ENCODE results near the gene RNF43. TPM values are rescaled to one million over a fixed set of nuclear protein-coding genes. Genes with fewer than 3 reads are reported as not detected.

Gene RNF43
- total and polyA plus RNA-seq, 3 donors from 2014 or later, result 9.7 to 22.7 (median 15.6) TPM

DNA sequence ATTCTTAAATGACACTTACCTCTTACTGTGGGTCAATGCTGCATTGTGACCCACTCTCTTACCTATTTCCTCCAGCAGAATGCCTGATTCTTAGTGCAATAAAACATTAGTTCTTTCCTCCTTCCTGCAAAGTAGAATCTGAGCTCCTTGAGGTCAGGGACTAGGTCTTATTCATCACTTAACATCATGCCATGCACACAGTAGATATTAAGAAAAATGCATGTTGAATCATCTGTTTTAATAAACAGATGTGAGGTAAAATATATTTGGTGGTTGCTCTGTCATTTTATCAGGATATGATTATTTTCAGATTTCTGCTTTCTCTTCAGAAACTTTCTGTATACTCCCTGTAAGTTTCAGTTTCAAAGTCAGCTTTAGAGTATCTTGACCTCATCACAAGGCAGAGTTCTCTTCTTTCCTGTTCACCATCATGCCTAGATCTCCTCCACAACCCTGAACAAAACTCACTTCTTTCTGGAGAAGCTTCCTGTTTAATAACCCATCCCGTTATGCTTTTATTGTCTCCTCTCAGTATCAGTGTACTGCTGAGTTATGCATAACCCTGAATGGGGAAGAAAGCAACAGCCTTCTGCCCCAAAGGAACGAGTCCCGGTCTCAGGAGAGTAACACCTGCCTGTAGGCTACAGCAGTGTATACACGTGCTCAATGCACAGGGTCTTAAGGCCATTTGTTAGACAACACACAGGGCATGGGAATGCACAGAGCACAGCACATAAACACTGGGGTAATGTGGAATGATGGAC lies 35.0 kb downstream of the RNF43 start:
- no peaks in the 10 kb centered on the region for H3K27me3 ChIP-seq
- H3K4me3 ChIP-seq, result no peak overlapping the region
- H3K9me3 ChIP-seq, result no peaks in the 10 kb centered on the region
- no peaks in the 10 kb centered on the region for H3K36me3 ChIP-seq (ENCODE audit: low read depth, missing control alignments)
- intact Hi-C loops (cut with DNase I; ENCODE audit: low total_unique reads), result no loop called here
- H3K4me1 ChIP-seq, result peaks cover 4% of the 10 kb centered on the region
- DNase-seq, result no peak
- WGBS, 2 donors, result 38 to 57% methylated on average over 4 of the region's 4 CpGs
- no peak overlapping the region for H3K27ac ChIP-seq
- TF ChIP-seq POLR2A (IDR thresholded peaks at IDR 0.05), result no peak
- no peak for TF ChIP-seq CTCF (IDR thresholded peaks at IDR 0.05)

GRCh38 chr17:58381124-58382035 lies 36.0 kb downstream of the RNF43 start:
- 76 to 80% methylated on average over 3 of the region's 3 CpGs for WGBS, 2 donors
- DNase-seq, result no peak
- intact Hi-C loops (cut with DNase I; ENCODE audit: low total_unique reads), result no loop called here

DNA sequence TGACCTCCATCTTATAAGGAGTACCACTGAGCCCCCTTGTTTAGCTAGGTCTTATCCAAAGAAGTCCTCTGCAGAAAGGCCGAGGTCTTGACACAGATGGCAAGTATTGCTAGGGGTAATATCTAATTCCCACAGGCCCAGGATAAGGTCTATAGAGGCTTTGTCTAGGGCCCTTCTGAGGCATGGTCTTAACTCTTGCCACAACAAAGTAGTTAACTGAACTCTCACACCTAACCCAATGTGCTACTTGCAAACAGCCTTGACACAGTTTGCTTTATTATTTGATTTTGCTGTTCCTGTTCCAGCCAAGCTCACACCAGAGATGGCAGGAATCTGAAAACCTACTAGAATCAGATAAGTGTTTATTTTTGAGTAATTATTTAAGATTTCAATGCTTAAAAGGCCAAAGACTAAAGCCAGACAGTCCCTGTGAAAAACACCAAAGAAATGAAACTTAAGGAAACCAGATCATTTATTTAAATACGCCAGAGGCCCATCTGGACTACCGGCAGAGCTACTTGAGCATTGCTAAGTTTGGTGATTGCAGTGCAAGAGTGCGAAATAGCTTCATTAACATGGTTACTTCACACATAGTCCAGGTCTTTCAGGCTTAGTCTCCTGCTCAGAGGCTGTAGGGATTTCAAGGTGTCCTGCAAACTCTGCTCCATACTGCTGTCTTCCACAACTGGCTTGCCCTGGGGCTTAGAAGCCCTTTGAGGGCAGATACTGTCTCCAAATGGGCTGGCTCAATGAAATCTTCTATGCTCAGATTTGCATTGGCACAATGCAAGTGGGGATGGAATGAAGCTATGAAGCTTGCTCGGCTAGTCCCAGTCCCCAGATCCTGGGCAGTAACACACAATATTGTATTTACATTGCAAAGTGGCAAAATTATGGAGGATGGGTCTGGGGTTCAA lies 36.9 kb downstream of the RNF43 start:
- TF ChIP-seq CTCF (IDR thresholded peaks at IDR 0.05), result no peak
- no peak for TF ChIP-seq POLR2A (IDR thresholded peaks at IDR 0.05)
- Histone ChIP-seq H3K4me1 (peaks cover 4% of the 10 kb centered on the region), H3K27ac (no peak overlapping the region), H3K9me3 (no peaks in the 10 kb centered on the region), H3K36me3 (ENCODE audit: low read depth, missing control alignments) (no peaks in the 10 kb centered on the region), H3K27me3 (no peaks in the 10 kb centered on the region), H3K4me3 (no peak overlapping the region)
- WGBS, 2 donors, result 96 to 97% methylated on average over 5 of the region's 5 CpGs
- no peak for DNase-seq
- intact Hi-C loops (cut with DNase I; ENCODE audit: low total_unique reads), result no loop called here

More at GRCh38 chr17:58381124-58382035, 36.0 kb downstream of the RNF43 start:
- Histone ChIP-seq H3K4me1 (peaks cover 4% of the 10 kb centered on the region), H3K27me3 (no peaks in the 10 kb centered on the region), H3K9me3 (no peaks in the 10 kb centered on the region), H3K36me3 (ENCODE audit: low read depth, missing control alignments) (no peaks in the 10 kb centered on the region), H3K4me3 (no peak overlapping the region), H3K27ac (no peak overlapping the region)
- no peak for TF ChIP-seq CTCF (IDR thresholded peaks at IDR 0.05)
- TF ChIP-seq POLR2A (IDR thresholded peaks at IDR 0.05), result no peak

GRCh38 chr17:58379511-58379824 lies 37.9 kb downstream of the RNF43 start:
- no peak for DNase-seq
- TF ChIP-seq POLR2A (IDR thresholded peaks at IDR 0.05) (no peak), CTCF (IDR thresholded peaks at IDR 0.05) (no peak)
- 83 to 86% methylated on average over 3 of the region's 3 CpGs for WGBS, 2 donors
- intact Hi-C loops (cut with DNase I; ENCODE audit: low total_unique reads), result no loop called here
- Histone ChIP-seq H3K9me3 (no peaks in the 10 kb centered on the region), H3K4me3 (no peak overlapping the region), H3K36me3 (ENCODE audit: low read depth, missing control alignments) (no peaks in the 10 kb centered on the region), H3K4me1 (peaks cover 4% of the 10 kb centered on the region), H3K27ac (no peak overlapping the region), H3K27me3 (no peaks in the 10 kb centered on the region)
